Effector memory CD8-positive, alpha-beta T cell (primary cell): ENCODE results near the gene PPP1R14D.

Experiments
- ATAC-seq: fragments of 150-1000 bp; cut with Tn5 transposase; replicated peaks from 2 replicates; pipeline ENCODE4 v1.10.0; 2021; ENCODE audit warnings: mild to moderate bottlenecking, moderate library complexity
- DNase-seq, 3 experiments: peaks; one replicate each; pipeline ENCODE4 v3.0.0; 2021
- H3K27ac Mint-ChIP-seq, 2 donors: one replicate each; pipeline ENCODE4 v1.8.0; 2022; ENCODE audit warnings: mild to moderate bottlenecking in 2 of 2, mixed read lengths in 2 of 2, moderate library complexity in 2 of 2
- H3K27me3 Mint-ChIP-seq, 2 donors: one replicate each; pipeline ENCODE4 v1.8.0; 2022; ENCODE audit warnings: mixed read lengths in 2 of 2
- H3K36me3 Mint-ChIP-seq: one replicate; pipeline ENCODE4 v1.8.0; 2022; ENCODE audit warnings: mild to moderate bottlenecking, moderate library complexity, mixed read lengths; ENCODE audit not compliant: insufficient read depth
- H3K4me1 Mint-ChIP-seq, 2 donors: one replicate each; pipeline ENCODE4 v1.8.0; 2022; ENCODE audit warnings: low read depth in 2 of 2, mixed read lengths in 2 of 2
- H3K4me3 Mint-ChIP-seq, 2 donors: one replicate each; pipeline ENCODE4 v1.8.0; 2022; ENCODE audit warnings: mild to moderate bottlenecking in 2 of 2, mixed read lengths in 2 of 2, moderate library complexity in 2 of 2
- H3K9me3 Mint-ChIP-seq, 2 donors: one replicate each; pipeline ENCODE4 v1.8.0; 2022; ENCODE audit warnings: mixed read lengths in 2 of 2

PPP1R14D gene

GRCh38 chr15:40796512-40796911 lies 32.0 kb downstream of the PPP1R14D start:
- Mint-ChIP-seq H3K36me3 (peaks cover 25% of the 10 kb centered on the region), H3K4me3 (no peak overlapping the region), H3K27me3 (no peaks in the 10 kb centered on the region), H3K27ac (peak overlapping the region in 1 of 2 donors; percentile 19), H3K9me3 (no peaks in the 10 kb centered on the region), H3K4me1 (peaks cover 18 to 40% of the 10 kb centered on the region in 2 donors)
- no peak for ATAC-seq
- no peak for DNase-seq

GRCh38 chr15:40796041-40796440 lies 32.5 kb downstream of the PPP1R14D start:
- H3K27me3 Mint-ChIP-seq = no peaks in the 10 kb centered on the region

GRCh38 chr15:40793216-40793989 lies 35.1 kb downstream of the PPP1R14D start:
- ATAC-seq (no peak), DNase-seq (no peak)
- no peaks in the 10 kb centered on the region for H3K27me3 Mint-ChIP-seq
- peak overlapping the region in 1 of 2 donors; percentile 5 for H3K27ac Mint-ChIP-seq
- peaks cover 10 to 33% of the 10 kb centered on the region in 2 donors for H3K4me1 Mint-ChIP-seq
- no peak overlapping the region for H3K4me3 Mint-ChIP-seq
- H3K36me3 Mint-ChIP-seq = peaks cover 20% of the 10 kb centered on the region
- no peaks in the 10 kb centered on the region for H3K9me3 Mint-ChIP-seq

More at GRCh38 chr15:40796041-40796440, 32.5 kb downstream of the PPP1R14D start:
- H3K9me3 Mint-ChIP-seq = no peaks in the 10 kb centered on the region
- ATAC-seq (no peak), DNase-seq (no peak)
- peaks cover 15 to 38% of the 10 kb centered on the region in 2 donors for H3K4me1 Mint-ChIP-seq
- H3K4me3 Mint-ChIP-seq = no peak overlapping the region
- peak overlapping the region in 1 of 2 donors; percentile 19 for H3K27ac Mint-ChIP-seq
- H3K36me3 Mint-ChIP-seq = peaks cover 27% of the 10 kb centered on the region

GRCh38 chr15:40792394-40792793 lies 36.1 kb downstream of the PPP1R14D start:
- H3K9me3 Mint-ChIP-seq = no peaks in the 10 kb centered on the region
- DNase-seq (no peak), ATAC-seq (no peak)
- peaks cover 14 to 32% of the 10 kb centered on the region in 2 donors for H3K4me1 Mint-ChIP-seq
- H3K27ac Mint-ChIP-seq = peak overlapping the region in 1 of 2 donors; percentile 30
- H3K4me3 Mint-ChIP-seq = no peak overlapping the region
- peaks cover 15% of the 10 kb centered on the region for H3K36me3 Mint-ChIP-seq
- H3K27me3 Mint-ChIP-seq = no peaks in the 10 kb centered on the region

GRCh38 chr15:40790718-40791117 lies 37.8 kb downstream of the PPP1R14D start:
- Mint-ChIP-seq H3K4me1 (peaks cover 16 to 34% of the 10 kb centered on the region in 2 donors), H3K4me3 (no peak overlapping the region), H3K36me3 (peaks cover 15% of the 10 kb centered on the region), H3K27me3 (no peaks in the 10 kb centered on the region), H3K27ac (no peak overlapping the region), H3K9me3 (no peaks in the 10 kb centered on the region)
- DNase-seq (no peak), ATAC-seq (no peak)

GRCh38 chr15:40789999-40790398 lies 38.5 kb downstream of the PPP1R14D start:
- no peak for DNase-seq
- no peaks in the 10 kb centered on the region for H3K27me3 Mint-ChIP-seq
- H3K4me3 Mint-ChIP-seq = no peak overlapping the region
- H3K4me1 Mint-ChIP-seq = peaks cover 16 to 31% of the 10 kb centered on the region in 2 donors
- no peak for ATAC-seq
- peaks cover 15% of the 10 kb centered on the region for H3K36me3 Mint-ChIP-seq
- no peaks in the 10 kb centered on the region for H3K9me3 Mint-ChIP-seq
- H3K27ac Mint-ChIP-seq = no peak overlapping the region

GRCh38 chr15:40789119-40789518 lies 39.4 kb downstream of the PPP1R14D start:
- Mint-ChIP-seq H3K9me3 (no peaks in the 10 kb centered on the region), H3K36me3 (peaks cover 15% of the 10 kb centered on the region), H3K27ac (peak overlapping the region in 1 of 2 donors; percentile 75), H3K4me3 (no peak overlapping the region), H3K4me1 (peaks cover 16 to 31% of the 10 kb centered on the region in 2 donors), H3K27me3 (no peaks in the 10 kb centered on the region)
- no peak for DNase-seq
- no peak for ATAC-seq

GRCh38 chr15:40787991-40788390 lies 40.5 kb downstream of the PPP1R14D start:
- Mint-ChIP-seq H3K27ac (peak overlapping the region; percentile 41 to 83), H3K9me3 (no peaks in the 10 kb centered on the region), H3K36me3 (peaks cover 18% of the 10 kb centered on the region), H3K4me3 (no peak overlapping the region), H3K4me1 (peaks cover 13 to 24% of the 10 kb centered on the region in 2 donors), H3K27me3 (no peaks in the 10 kb centered on the region)
- ATAC-seq = no peak
- DNase-seq = no peak

- Mint-ChIP-seq H3K4me1 (peaks cover 16 to 30% of the 10 kb centered on the region in 2 donors), H3K4me3 (no peak overlapping the region), H3K27me3 (no peaks in the 10 kb centered on the region), H3K36me3 (peaks cover 13% of the 10 kb centered on the region), H3K27ac (peak overlapping the region; percentile 41 to 83), H3K9me3 (no peaks in the 10 kb centered on the region)
- ATAC-seq = peak; percentile 76
- peak; percentile 26 to 41 (median 34) for DNase-seq
These were observed 41.1 kb downstream of the PPP1R14D start for GRCh38 chr15:40787344-40787841.

GRCh38 chr15:40785814-40786213 lies 42.7 kb downstream of the PPP1R14D start:
- DNase-seq = no peak
- H3K4me1 Mint-ChIP-seq = peaks cover 16 to 30% of the 10 kb centered on the region in 2 donors
- no peak overlapping the region for H3K27ac Mint-ChIP-seq
- H3K4me3 Mint-ChIP-seq = no peak overlapping the region
- no peaks in the 10 kb centered on the region for H3K27me3 Mint-ChIP-seq
- H3K9me3 Mint-ChIP-seq = no peaks in the 10 kb centered on the region
- peaks cover 3% of the 10 kb centered on the region for H3K36me3 Mint-ChIP-seq
- no peak for ATAC-seq

GRCh38 chr15:40785164-40785563 lies 43.3 kb downstream of the PPP1R14D start:
- H3K36me3 Mint-ChIP-seq = peaks cover 3% of the 10 kb centered on the region
- peaks cover 16 to 30% of the 10 kb centered on the region in 2 donors for H3K4me1 Mint-ChIP-seq
- ATAC-seq (no peak), DNase-seq (no peak)
- no peaks in the 10 kb centered on the region for H3K27me3 Mint-ChIP-seq
- no peak overlapping the region for H3K4me3 Mint-ChIP-seq
- H3K9me3 Mint-ChIP-seq = no peaks in the 10 kb centered on the region
- H3K27ac Mint-ChIP-seq = no peak overlapping the region

GRCh38 chr15:40782609-40783227 lies 45.8 kb downstream of the PPP1R14D start:
- peak overlapping the region in 1 of 2 donors; percentile 4 for H3K27ac Mint-ChIP-seq
- DNase-seq = peak; percentile 76 to 81 (median 77)
- H3K9me3 Mint-ChIP-seq = no peaks in the 10 kb centered on the region
- no peak overlapping the region for H3K4me3 Mint-ChIP-seq
- ATAC-seq = peak; percentile 91
- peaks cover 12 to 25% of the 10 kb centered on the region in 2 donors for H3K4me1 Mint-ChIP-seq
- no peaks in the 10 kb centered on the region for H3K27me3 Mint-ChIP-seq
- peaks cover 6% of the 10 kb centered on the region for H3K36me3 Mint-ChIP-seq

GRCh38 chr15:40776537-40777141 lies 51.9 kb downstream of the PPP1R14D start:
- peak; percentile 100 for ATAC-seq
- peak overlapping the region; percentile 63 to 67 for H3K4me3 Mint-ChIP-seq
- H3K9me3 Mint-ChIP-seq = no peaks in the 10 kb centered on the region
- no peaks in the 10 kb centered on the region for H3K27me3 Mint-ChIP-seq
- DNase-seq = peak; percentile 70 to 73 (median 72)
- H3K27ac Mint-ChIP-seq = peak overlapping the region; percentile 69 to 80
- peaks cover 8 to 16% of the 10 kb centered on the region in 2 donors for H3K4me1 Mint-ChIP-seq
- peaks cover 32% of the 10 kb centered on the region for H3K36me3 Mint-ChIP-seq
